CD4-positive, CD25-positive, alpha-beta regulatory T cell (primary cell): ENCODE results near the gene GRAMD4. TPM values are rescaled to one million over a fixed set of nuclear protein-coding genes. Genes with fewer than 3 reads are reported as not detected.

Source experiments
- ATAC-seq, 2 donors: fragments of 150-1000 bp; cut with Tn5 transposase; one replicate each; pipeline ENCODE4 v1.10.0; 2021; ENCODE audit warnings: low read depth in 2 of 2, moderate number of reproducible peaks in 2 of 2, moderate library complexity in 1 of 2
- DNase-seq, 3 donors: peaks; one replicate each; pipeline versions ENCODE4 v3.0.0 to v3.0.0-alpha.2; 2012 to 2022; ENCODE audit warnings: mixed read lengths in 1 of 3
- H3K27ac ChIP-seq: one replicate; pipeline ENCODE4 v1.7.0; 2013; ENCODE audit warnings: mild to moderate bottlenecking, low read length; ENCODE audit not compliant: insufficient read depth, poor library complexity, severe bottlenecking
- H3K27me3 ChIP-seq: one replicate; pipeline ENCODE4 v1.7.0; 2013; ENCODE audit warnings: low read length; ENCODE audit not compliant: control insufficient read depth, insufficient read depth
- H3K36me3 ChIP-seq: one replicate; pipeline ENCODE4 v1.7.0; 2013; ENCODE audit warnings: mild to moderate bottlenecking, low read length, moderate library complexity; ENCODE audit not compliant: control insufficient read depth, insufficient read depth
- H3K4me1 ChIP-seq: 2 replicates; pipeline ENCODE4 v1.7.0; 2013; ENCODE audit warnings: mild to moderate bottlenecking, low read length; ENCODE audit not compliant: insufficient read depth, control insufficient read depth, poor library complexity, severe bottlenecking
- H3K4me3 ChIP-seq: one replicate; pipeline ENCODE4 v1.7.0; 2013; ENCODE audit warnings: low read depth, mild to moderate bottlenecking, low read length, moderate library complexity
- H3K9me3 ChIP-seq, 2 experiments: 1 replicate in 1 of 2; 2 replicates in 1 of 2; pipeline ENCODE4 v1.7.0; 2013; ENCODE audit warnings: low read length in 2 of 2, mild to moderate bottlenecking in 1 of 2, moderate library complexity in 1 of 2; ENCODE audit not compliant: control insufficient read depth in 2 of 2
- H3K27ac Mint-ChIP-seq, 3 donors: one replicate each; pipeline ENCODE4 v1.8.0; 2020 to 2022; ENCODE audit warnings: mild to moderate bottlenecking in 3 of 3, mixed read lengths in 3 of 3, moderate library complexity in 2 of 3
- H3K27me3 Mint-ChIP-seq: one replicate; pipeline ENCODE4 v1.8.0; 2022; ENCODE audit warnings: mild to moderate bottlenecking, mixed read lengths
- H3K36me3 Mint-ChIP-seq: one replicate; pipeline ENCODE4 v1.8.0; 2020; ENCODE audit warnings: mixed read lengths
- H3K4me1 Mint-ChIP-seq, 4 donors: one replicate each; pipeline ENCODE4 v1.8.0; 2020 to 2022; ENCODE audit warnings: mixed read lengths in 4 of 4, mild to moderate bottlenecking in 1 of 4
- H3K4me3 Mint-ChIP-seq, 4 donors: one replicate each; pipeline ENCODE4 v1.8.0; 2020 to 2022; ENCODE audit warnings: mild to moderate bottlenecking in 4 of 4, mixed read lengths in 4 of 4, moderate library complexity in 3 of 4
- H3K9me3 Mint-ChIP-seq, 7 donors: one replicate each; pipeline ENCODE4 v1.8.0; 2020 to 2022; ENCODE audit warnings: mixed read lengths in 7 of 7, mild to moderate bottlenecking in 3 of 7, moderate library complexity in 2 of 7
- polyA plus RNA-seq, 4 donors: library from polyadenylated mRNA; unstranded; fragments of 300-500 nt; fragmentation: Illumina TruSeq; gene quantifications; one replicate each; pipeline ENCODE4 v1.2.3, GENCODE V29; 2021
- total RNA-seq: library from RNA; stranded (reverse); gene quantifications from one replicate; pipeline ENCODE4 v1.2.3, GENCODE V29; 2022

GRAMD4 gene
- total and polyA plus RNA-seq, 5 donors from 2014 or later = 7.0 to 43.6 (median 7.5) TPM

DNA sequence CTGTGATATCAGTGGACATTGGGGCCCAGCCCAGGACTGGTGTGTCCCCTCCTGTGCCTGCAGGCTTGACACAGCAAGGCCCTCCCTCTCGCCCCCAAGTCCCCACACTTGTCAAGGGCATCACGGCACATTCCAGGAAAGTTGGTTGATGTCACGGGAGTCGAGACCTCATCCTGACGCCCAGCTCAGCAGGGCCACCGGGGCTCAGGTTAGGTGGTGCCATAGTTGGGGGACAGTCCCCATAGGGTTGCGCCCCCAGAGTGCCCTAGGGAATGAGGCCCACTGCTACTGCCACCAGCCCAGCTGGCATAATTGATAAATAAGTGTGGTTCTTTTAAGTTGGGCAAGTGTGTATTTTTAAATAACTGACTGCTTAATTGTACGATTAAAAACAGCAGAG, 28.3 kb upstream of the GRAMD4 start:
- peak overlapping the region in 1 of 3 donors; percentile 32 for H3K27ac Mint-ChIP-seq
- Histone ChIP-seq H3K27me3 (no peaks in the 10 kb centered on the region), H3K4me1 (peaks cover 30% of the 10 kb centered on the region), H3K27ac (no peak overlapping the region), H3K9me3 (no peaks in the 10 kb centered on the region), H3K36me3 (no peaks in the 10 kb centered on the region), H3K4me3 (no peak overlapping the region)
- H3K9me3 Mint-ChIP-seq = no peaks in the 10 kb centered on the region
- DNase-seq (no peak), ATAC-seq (no peak)
- H3K27me3 Mint-ChIP-seq = no peaks in the 10 kb centered on the region
- H3K36me3 Mint-ChIP-seq = no peaks in the 10 kb centered on the region
- H3K4me1 Mint-ChIP-seq = peaks cover 6 to 43% (median 19%) of the 10 kb centered on the region in 4 donors
- peak overlapping the region in 3 of 4 donors; percentile 26 to 77 (median 32) for H3K4me3 Mint-ChIP-seq

- DNase-seq (peak in 2 of 3 donors; percentile 24 to 79), ATAC-seq (peak; percentile 45 to 51)
- Histone ChIP-seq H3K4me3 (no peak overlapping the region), H3K4me1 (peaks cover 25% of the 10 kb centered on the region), H3K27ac (no peak overlapping the region), H3K27me3 (no peaks in the 10 kb centered on the region), H3K9me3 (no peaks in the 10 kb centered on the region), H3K36me3 (no peaks in the 10 kb centered on the region)
- Mint-ChIP-seq H3K36me3 (no peaks in the 10 kb centered on the region), H3K27me3 (no peaks in the 10 kb centered on the region), H3K4me1 (peaks cover 6 to 38% (median 15%) of the 10 kb centered on the region in 4 donors), H3K4me3 (peak overlapping the region; percentile 32 to 77 (median 66)), H3K27ac (peak overlapping the region; percentile 31 to 33 (median 32)), H3K9me3 (no peaks in the 10 kb centered on the region)
Measured at GRCh38 chr22:46592390-46592872, 27.8 kb upstream of the GRAMD4 start.

DNA sequence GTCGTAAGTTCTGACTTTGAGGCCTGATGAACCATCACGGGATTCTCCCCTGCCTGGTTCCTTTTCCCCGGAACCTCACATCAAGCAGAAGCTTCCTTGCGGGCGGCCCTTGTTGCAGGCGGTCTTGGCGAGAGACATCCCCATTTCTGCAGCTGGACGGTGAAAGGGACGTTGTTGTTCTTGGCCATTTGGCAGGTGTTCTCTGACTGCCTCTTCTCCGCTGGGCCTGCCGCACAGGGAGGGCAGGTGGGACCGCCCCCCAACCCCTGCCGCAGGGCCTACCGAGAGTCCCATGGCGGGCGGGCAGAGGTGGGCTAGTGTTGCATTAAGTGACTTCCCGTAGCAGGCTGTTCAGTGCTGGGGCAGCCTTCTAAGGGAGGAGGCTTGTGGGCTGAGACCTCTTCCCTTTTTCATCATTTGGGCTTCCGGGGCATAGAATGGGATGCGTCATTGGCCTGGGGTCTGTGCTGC, 26.9 kb upstream of the GRAMD4 start:
- ATAC-seq = peak in 1 of 2 donors; percentile 48
- H3K9me3 ChIP-seq = no peaks in the 10 kb centered on the region
- no peak overlapping the region for H3K27ac ChIP-seq
- peaks cover 17% of the 10 kb centered on the region for H3K4me1 ChIP-seq
- H3K4me1 Mint-ChIP-seq = peaks cover 6 to 32% (median 12%) of the 10 kb centered on the region in 4 donors
- H3K36me3 Mint-ChIP-seq = no peaks in the 10 kb centered on the region
- H3K27me3 ChIP-seq = no peaks in the 10 kb centered on the region
- no peaks in the 10 kb centered on the region for H3K36me3 ChIP-seq
- DNase-seq = no peak
- H3K27me3 Mint-ChIP-seq = no peaks in the 10 kb centered on the region
- H3K4me3 Mint-ChIP-seq = no peak overlapping the region
- peak overlapping the region in 1 of 3 donors; percentile 32 for H3K27ac Mint-ChIP-seq
- H3K9me3 Mint-ChIP-seq = no peaks in the 10 kb centered on the region
- no peak overlapping the region for H3K4me3 ChIP-seq

- peaks cover 9% of the 10 kb centered on the region for H3K4me1 ChIP-seq
Measured at GRCh38 chr22:46593996-46594946, 25.9 kb upstream of the GRAMD4 start.

DNA sequence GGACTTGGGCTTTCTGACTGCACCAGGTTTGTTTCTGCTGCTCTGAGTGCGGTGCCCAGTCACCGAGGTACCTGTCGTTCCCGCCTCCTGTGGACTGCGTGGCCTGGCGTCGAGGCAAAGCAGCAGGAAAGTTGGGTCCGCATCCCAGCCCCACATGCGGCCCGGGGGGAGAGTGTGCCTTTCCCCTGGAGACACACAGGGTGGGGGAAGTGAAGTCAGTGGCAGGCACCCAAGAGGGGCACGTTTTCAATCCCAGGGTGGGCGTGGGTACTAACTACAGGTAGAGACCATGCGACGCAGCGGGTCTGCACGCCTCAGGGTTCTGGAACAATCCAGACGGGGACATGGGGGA, 25.3 kb upstream of the GRAMD4 start:
- Mint-ChIP-seq H3K36me3 (no peaks in the 10 kb centered on the region), H3K4me3 (no peak overlapping the region), H3K27me3 (no peaks in the 10 kb centered on the region), H3K9me3 (no peaks in the 10 kb centered on the region), H3K27ac (no peak overlapping the region), H3K4me1 (peaks cover 6 to 26% (median 10%) of the 10 kb centered on the region in 4 donors)
- Histone ChIP-seq H3K4me1 (peaks cover 9% of the 10 kb centered on the region), H3K27me3 (no peaks in the 10 kb centered on the region), H3K9me3 (no peaks in the 10 kb centered on the region), H3K36me3 (no peaks in the 10 kb centered on the region), H3K27ac (no peak overlapping the region), H3K4me3 (no peak overlapping the region)
- ATAC-seq (no peak), DNase-seq (no peak)

More at GRCh38 chr22:46593996-46594946, 25.9 kb upstream of the GRAMD4 start:
- no peak for DNase-seq
- Histone ChIP-seq H3K27me3 (no peaks in the 10 kb centered on the region), H3K36me3 (no peaks in the 10 kb centered on the region), H3K27ac (no peak overlapping the region), H3K9me3 (no peaks in the 10 kb centered on the region), H3K4me3 (no peak overlapping the region)
- Mint-ChIP-seq H3K27ac (no peak overlapping the region), H3K9me3 (no peaks in the 10 kb centered on the region), H3K36me3 (no peaks in the 10 kb centered on the region), H3K4me3 (no peak overlapping the region), H3K27me3 (no peaks in the 10 kb centered on the region), H3K4me1 (peaks cover 6 to 29% (median 10%) of the 10 kb centered on the region in 4 donors)
- no peak for ATAC-seq

DNA sequence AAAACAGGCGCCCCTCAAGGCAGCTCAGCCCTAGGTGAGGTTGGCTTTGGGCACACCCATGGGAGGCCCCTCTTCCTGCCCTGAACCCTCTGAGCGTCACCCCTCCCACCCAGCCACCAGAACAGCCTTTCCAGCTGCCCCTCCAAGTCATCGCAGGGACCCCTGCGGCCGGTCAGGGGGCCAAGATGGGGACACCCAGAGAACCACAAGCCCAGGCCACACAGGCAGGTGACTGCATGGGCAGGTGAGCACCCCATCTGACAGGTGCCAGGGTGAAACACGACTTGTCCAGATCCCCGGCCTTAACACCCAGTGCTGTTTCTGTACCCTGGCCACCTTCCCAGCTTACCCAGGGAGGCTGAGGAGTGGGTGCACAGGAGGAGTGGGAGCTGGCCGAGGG, 24.6 kb upstream of the GRAMD4 start:
- ATAC-seq (no peak), DNase-seq (no peak)
- no peaks in the 10 kb centered on the region for H3K36me3 Mint-ChIP-seq
- no peak overlapping the region for H3K27ac ChIP-seq
- no peaks in the 10 kb centered on the region for H3K27me3 ChIP-seq
- no peaks in the 10 kb centered on the region for H3K9me3 ChIP-seq
- H3K4me3 Mint-ChIP-seq = no peak overlapping the region
- H3K4me1 Mint-ChIP-seq = peaks cover 6 to 26% (median 10%) of the 10 kb centered on the region in 4 donors
- H3K27ac Mint-ChIP-seq = no peak overlapping the region
- H3K27me3 Mint-ChIP-seq = no peaks in the 10 kb centered on the region
- peaks cover 9% of the 10 kb centered on the region for H3K4me1 ChIP-seq
- no peaks in the 10 kb centered on the region for H3K36me3 ChIP-seq
- no peaks in the 10 kb centered on the region for H3K9me3 Mint-ChIP-seq
- no peak overlapping the region for H3K4me3 ChIP-seq

DNA sequence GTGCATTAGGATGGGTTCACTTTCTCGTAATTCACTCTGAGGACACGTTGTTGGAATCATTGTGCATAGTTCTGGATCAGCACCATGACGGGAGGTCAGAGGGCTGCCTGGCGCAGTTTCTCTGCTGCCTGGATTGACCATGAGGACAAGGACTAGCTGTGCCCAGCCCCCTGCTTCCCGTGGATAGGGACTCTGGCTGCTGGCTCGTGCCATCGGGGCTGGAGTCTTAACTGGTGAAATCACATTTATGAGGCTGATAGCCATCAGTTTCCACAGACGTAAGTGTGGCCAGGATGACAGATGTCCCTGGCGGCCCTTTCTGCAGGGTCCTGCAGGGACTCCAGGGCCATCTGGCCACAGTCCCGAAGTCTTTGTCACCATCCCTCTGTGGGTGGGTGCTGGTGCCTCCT, 24.1 kb upstream of the GRAMD4 start:
- Histone ChIP-seq H3K4me1 (peaks cover 9% of the 10 kb centered on the region), H3K36me3 (no peaks in the 10 kb centered on the region), H3K27me3 (no peaks in the 10 kb centered on the region), H3K9me3 (no peaks in the 10 kb centered on the region), H3K4me3 (no peak overlapping the region), H3K27ac (no peak overlapping the region)
- DNase-seq = no peak
- Mint-ChIP-seq H3K36me3 (no peaks in the 10 kb centered on the region), H3K27ac (no peak overlapping the region), H3K9me3 (no peaks in the 10 kb centered on the region), H3K4me3 (no peak overlapping the region), H3K27me3 (no peaks in the 10 kb centered on the region), H3K4me1 (peaks cover 6 to 26% (median 10%) of the 10 kb centered on the region in 4 donors)
- no peak for ATAC-seq
